Neural cell (in vitro differentiated cells): Measurements from ENCODE around the gene EEF1AKMT4. TPM values are rescaled to one million over a fixed set of nuclear protein-coding genes. Genes with fewer than 3 reads are reported as not detected.

Experiments
- H2AFZ ChIP-seq: fragments of 200-600, 300-800 bp; sonication (generic), shearing (Covaris generic); 2 replicates; pipeline ENCODE4 v1.6.0; 2014; ENCODE audit warnings: low read depth, mild to moderate bottlenecking, antibody characterized with exemption, low read length, moderate library complexity
- H3F3A ChIP-seq: fragments of 200-600 bp; shearing (Covaris generic); 2 replicates; pipeline ENCODE4 v1.6.1; 2016; ENCODE audit warnings: mild to moderate bottlenecking, moderate library complexity, mixed read lengths, antibody characterized with exemption, low read length; ENCODE audit not compliant: insufficient read depth, poor library complexity, severe bottlenecking
- H3K27ac ChIP-seq: fragments of 200-600, 300-800 bp; sonication (generic), shearing (Covaris generic); 2 replicates; pipeline ENCODE4 v1.5.1; 2014; ENCODE audit warnings: mild to moderate bottlenecking, low read length, moderate library complexity
- H3K27me3 ChIP-seq: fragments of 300-800, 200-600 bp; sonication (generic), shearing (Covaris generic); 2 replicates; pipeline ENCODE4 v1.6.0; 2014; ENCODE audit warnings: mild to moderate bottlenecking, low read depth, low read length, moderate library complexity; ENCODE audit not compliant: insufficient read depth
- H3K36me3 ChIP-seq: fragments of 300-800, 200-600 bp; sonication (generic), shearing (Covaris generic); 2 replicates; pipeline ENCODE4 v1.5.1; 2014; ENCODE audit warnings: mild to moderate bottlenecking, antibody characterized with exemption, low read length, moderate library complexity; ENCODE audit not compliant: insufficient read depth
- H3K4me2 ChIP-seq: fragments of 300-800, 200-600 bp; sonication (generic), shearing (Covaris generic); 2 replicates; pipeline ENCODE4 v1.6.0; 2014; ENCODE audit warnings: mild to moderate bottlenecking, low read length
- H3K4me3 ChIP-seq: fragments of 300-800, 200-600 bp; sonication (generic), shearing (Covaris generic); 2 replicates; pipeline ENCODE4 v1.5.1; 2014; ENCODE audit warnings: mild to moderate bottlenecking, low read length, moderate library complexity
- H3K79me2 ChIP-seq: fragments of 200-600 bp; shearing (Covaris generic); replicated peaks from 2 replicates; pipeline ENCODE4 v1.6.0; 2014; ENCODE audit warnings: mild to moderate bottlenecking, low read length, moderate library complexity; ENCODE audit not compliant: insufficient read depth
- H3K9ac ChIP-seq: fragments of 300-800, 200-600 bp; sonication (generic), shearing (Covaris generic); 2 replicates; pipeline ENCODE4 v1.6.1; 2016; ENCODE audit warnings: mild to moderate bottlenecking, low read length, mixed read lengths
- H3K9me2 ChIP-seq: fragments of 200-600 bp; shearing (Covaris generic); 2 replicates; pipeline ENCODE4 v1.6.1; 2016; ENCODE audit warnings: mild to moderate bottlenecking, low read length, mixed read lengths; ENCODE audit not compliant: insufficient read depth
- H3K9me3 ChIP-seq: fragments of 200-600, 300-800 bp; sonication (generic), shearing (Covaris generic); 2 replicates; pipeline ENCODE4 v1.6.1; 2016; ENCODE audit warnings: mild to moderate bottlenecking, mixed run types, low read length, moderate library complexity, mixed read lengths
- H4K20me1 ChIP-seq: fragments of 200-600 bp; shearing (Covaris generic); 2 replicates; pipeline ENCODE4 v1.6.1; 2016; ENCODE audit warnings: mild to moderate bottlenecking, mixed run types; ENCODE audit not compliant: insufficient read depth
- CTCF ChIP-seq: fragments of 450-650 bp; IDR thresholded peaks from 2 replicates; pipeline ENCODE4 v1.5.1; 2014; ENCODE audit warnings: antibody characterized with exemption, mild to moderate bottlenecking, moderate library complexity; ENCODE audit not compliant: poor library complexity, severe bottlenecking
- EP300 ChIP-seq: fragments of 450-650 bp; conservative IDR thresholded peaks from 2 replicates; pipeline ENCODE4 v1.6.1; 2014; ENCODE audit warnings: antibody characterized with exemption, mild to moderate bottlenecking, moderate library complexity; ENCODE audit not compliant: poor library complexity, severe bottlenecking
- EZH2 ChIP-seq: fragments of 200-600, 300-800 bp; shearing (Covaris generic), sonication (generic); IDR thresholded peaks from 2 replicates; pipeline ENCODE4 v1.6.1; 2014; ENCODE audit warnings: antibody characterized with exemption, low read length, borderline replicate concordance, mild to moderate bottlenecking; ENCODE audit not compliant: insufficient read depth, poor library complexity, severe bottlenecking
- MXI1 ChIP-seq: fragments of 450-650 bp; conservative IDR thresholded peaks from 2 replicates; pipeline ENCODE4 v1.6.1; 2014; ENCODE audit warnings: antibody characterized with exemption, mild to moderate bottlenecking; ENCODE audit not compliant: poor library complexity, severe bottlenecking
- POLR2AphosphoS5 ChIP-seq: IDR thresholded peaks from 2 replicates; pipeline ENCODE4 v1.6.1; 2012
- RAD21 ChIP-seq: fragments of 450-650 bp; conservative IDR thresholded peaks from 2 replicates; pipeline ENCODE4 v1.6.1; 2014; ENCODE audit warnings: antibody characterized with exemption, mild to moderate bottlenecking, moderate library complexity
- REST ChIP-seq: IDR thresholded peaks from 2 replicates; pipeline ENCODE4 v1.6.1; 2012; ENCODE audit warnings: borderline replicate concordance
- SMC3 ChIP-seq: fragments of 450-650 bp; conservative IDR thresholded peaks from 2 replicates; pipeline ENCODE4 v1.6.1; 2014; ENCODE audit warnings: antibody characterized with exemption, mild to moderate bottlenecking, moderate library complexity; ENCODE audit not compliant: poor library complexity
- TAF1 ChIP-seq: IDR thresholded peaks from 2 replicates; pipeline ENCODE4 v1.6.1; 2012; ENCODE audit warnings: low read depth
- polyA plus RNA-seq: library from polyadenylated mRNA; depleted of rRNA; stranded (reverse); fragments of >200 nt; gene quantifications from 2 replicates; pipeline ENCODE4 v1.2.3, GENCODE V29; 2014

EEF1AKMT4 gene
- polyA plus RNA-seq, 1 donor from 2014 or later, result 1.6 TPM

- Histone ChIP-seq H3K9me2 (no peaks in the 10 kb centered on the region), H3K9ac (no peak overlapping the region), H2AFZ (no peak overlapping the region), H3K4me2 (no peak overlapping the region), H4K20me1 (no peaks in the 10 kb centered on the region), H3K27ac (no peak overlapping the region), H3K27me3 (peaks cover 8% of the 10 kb centered on the region), H3K9me3 (no peaks in the 10 kb centered on the region), H3K79me2 (no peaks in the 10 kb centered on the region), H3K36me3 (no peaks in the 10 kb centered on the region), H3F3A (no peaks in the 10 kb centered on the region), H3K4me3 (no peak overlapping the region)
- no peak for TF ChIP-seq POLR2AphosphoS5
- no peak for TF ChIP-seq REST
- TF ChIP-seq SMC3, result no peak
- no peak for TF ChIP-seq EP300
- no peak for TF ChIP-seq RAD21
- no peak for TF ChIP-seq CTCF
- no peak for TF ChIP-seq EZH2
- TF ChIP-seq TAF1, result no peak
- TF ChIP-seq MXI1, result no peak
Measured at GRCh38 chr3:184222521-184222920, 27.0 kb upstream of the EEF1AKMT4 start.

GRCh38 chr3:184223946-184224345 lies 25.5 kb upstream of the EEF1AKMT4 start:
- no peak overlapping the region for H3K9ac ChIP-seq
- H3K27ac ChIP-seq, result no peak overlapping the region
- H3K79me2 ChIP-seq, result no peaks in the 10 kb centered on the region
- H4K20me1 ChIP-seq, result no peaks in the 10 kb centered on the region
- no peaks in the 10 kb centered on the region for H3K9me2 ChIP-seq
- peaks cover 22% of the 10 kb centered on the region for H3K27me3 ChIP-seq
- H3K4me3 ChIP-seq, result no peak overlapping the region
- H3K36me3 ChIP-seq, result no peaks in the 10 kb centered on the region
- TF ChIP-seq MXI1 (no peak), RAD21 (no peak), SMC3 (no peak), TAF1 (no peak), EZH2 (no peak), POLR2AphosphoS5 (no peak), CTCF (no peak), EP300 (no peak), REST (no peak)
- no peaks in the 10 kb centered on the region for H3K9me3 ChIP-seq
- no peak overlapping the region for H3K4me2 ChIP-seq
- no peaks in the 10 kb centered on the region for H3F3A ChIP-seq
- H2AFZ ChIP-seq, result no peak overlapping the region
